Choroid plexus epithelial cell (primary cell): ENCODE measurements around the gene CHEK1.

Experiments used
- DNase-seq: peaks from one replicate; pipeline ENCODE4 v3.0.0-alpha.2; 2010; ENCODE audit warnings: low read depth
- H3K4me3 ChIP-seq: 2 replicates; pipeline ENCODE4 v1.5.1; 2011; ENCODE audit warnings: low read depth, mild to moderate bottlenecking, control low read depth, low read length, moderate library complexity
- CTCF ChIP-seq: conservative IDR thresholded peaks from 2 replicates; pipeline ENCODE4 v1.5.1; 2011; ENCODE audit warnings: low read depth, mild to moderate bottlenecking, control low read depth, inconsistent platforms, low read length, moderate library complexity

The CHEK1 gene

GRCh38 chr11:125603207-125603606 lies 21.8 kb upstream of the CHEK1 start:
- no peak overlapping the region for H3K4me3 ChIP-seq
- DNase-seq: peak; percentile 43
- no peak for TF ChIP-seq CTCF

DNA sequence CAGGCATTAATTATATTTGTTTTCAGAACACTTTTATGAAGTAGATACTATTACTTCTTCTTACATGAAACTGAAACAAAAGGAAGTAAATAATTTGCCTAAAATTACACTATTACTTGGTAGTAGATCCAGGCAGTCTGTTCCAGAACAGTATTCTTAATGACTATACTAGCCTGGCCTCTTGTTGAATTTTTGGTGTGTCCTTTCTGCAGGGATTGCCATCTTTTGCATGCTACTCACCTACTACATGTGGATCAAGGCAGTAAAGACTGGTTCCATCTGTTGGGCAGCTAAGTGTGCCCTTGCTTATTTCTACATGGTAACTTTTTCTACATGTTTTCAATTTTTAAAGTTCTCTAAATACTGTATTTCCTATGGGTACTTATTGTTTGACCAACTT lies 19.5 kb upstream of the CHEK1 start:
- no peak for TF ChIP-seq CTCF
- no peak overlapping the region for H3K4me3 ChIP-seq
- no peak for DNase-seq

GRCh38 chr11:125609545-125609944 lies 15.4 kb upstream of the CHEK1 start:
- no peak for TF ChIP-seq CTCF
- no peak overlapping the region for H3K4me3 ChIP-seq
- no peak for DNase-seq

GRCh38 chr11:125618383-125618782 lies 6.6 kb upstream of the CHEK1 start:
- TF ChIP-seq CTCF: no peak
- DNase-seq: no peak
- no peak overlapping the region for H3K4me3 ChIP-seq

GRCh38 chr11:125621995-125622394 lies 3.0 kb upstream of the CHEK1 start:
- peak; percentile 52 for DNase-seq
- no peak overlapping the region for H3K4me3 ChIP-seq
- TF ChIP-seq CTCF: no peak

DNA sequence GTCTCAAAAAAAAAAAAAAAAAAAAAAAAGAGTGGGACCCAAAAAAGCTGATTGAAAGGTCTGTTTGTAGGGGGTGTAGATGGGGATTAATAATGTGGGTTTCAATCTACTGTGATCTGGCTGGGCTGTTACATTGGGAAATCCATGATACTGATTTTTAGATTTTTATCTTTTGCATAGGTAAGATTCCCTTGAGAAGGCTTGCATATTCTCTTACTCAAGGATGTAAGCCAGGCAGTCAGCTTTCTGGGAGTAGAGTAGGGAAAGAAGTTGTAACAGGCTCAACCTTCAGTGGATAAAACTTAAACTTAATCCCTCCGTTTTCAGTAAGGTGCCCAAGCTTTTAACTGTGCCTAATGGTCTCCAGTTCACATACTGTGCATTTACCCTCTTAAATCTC lies 1.9 kb upstream of the CHEK1 start:
- TF ChIP-seq CTCF: no peak
- DNase-seq: no peak

DNA sequence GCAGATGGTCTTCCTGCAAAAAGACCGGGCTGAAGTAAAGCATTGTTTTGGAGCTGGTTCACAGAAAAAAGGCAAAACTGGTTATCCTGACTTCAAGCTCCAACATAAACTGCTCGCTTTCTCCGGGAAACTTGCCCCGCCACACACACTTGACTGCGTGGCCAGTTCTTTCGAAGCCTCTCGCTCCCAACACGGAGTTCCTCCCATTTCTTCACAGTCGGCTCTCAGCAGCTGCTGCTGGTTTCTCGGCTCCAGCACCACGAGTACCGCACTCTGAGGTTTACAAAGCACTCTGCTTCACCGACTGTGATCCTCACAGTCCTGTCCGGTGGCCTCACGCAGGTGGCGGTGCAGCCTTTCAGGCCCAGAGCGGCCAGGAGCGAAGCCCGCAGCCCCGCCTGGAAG lies 264 bp downstream of the CHEK1 start:
- H3K4me3 ChIP-seq: peak overlapping the region; percentile 85
- no peak for TF ChIP-seq CTCF
- no peak for DNase-seq

More for the DNA sequence above, 1.9 kb upstream of the CHEK1 start:
- no peak overlapping the region for H3K4me3 ChIP-seq
